OCI-LY7 (cell line): Measurements from ENCODE around the gene LDLRAD4. TPM values are rescaled to one million over a fixed set of nuclear protein-coding genes. Genes with fewer than 3 reads are reported as not detected.

Experiments used
- BruUV-seq: library from RNA; stranded (reverse); fragments of 400-500 nt; replicated peaks from 2 replicates; lab custom pipeline; 2021; lab: Mats Ljungman, UMichigan
- CTCF ChIA-PET: fragments of 300-600 bp; sonication (Branson Sonifier 250); formaldehyde crosslinking; loops from one replicate; lab custom pipeline; 2022; ENCODE audit warnings: antibody characterized with exemption; ENCODE audit not compliant: unreplicated experiment; lab: Charles Lee
- POLR2A ChIA-PET: fragments of 300-600 bp; sonication (Branson Sonifier 250); formaldehyde crosslinking; loops from one replicate; lab custom pipeline; 2022; ENCODE audit warnings: antibody characterized with exemption; lab: Charles Lee
- DNase-seq: peaks from one replicate; pipeline ENCODE4 v3.0.0-alpha.2; 2015; ENCODE audit warnings: low spot score
- H2AFZ ChIP-seq: fragments of 200-600 bp; sonication (generic), shearing (Covaris generic); 2 replicates; pipeline ENCODE4 v1.6.1; 2014; ENCODE audit warnings: mild to moderate bottlenecking, antibody characterized with exemption, low read length, moderate library complexity
- H3K27ac ChIP-seq: fragments of 200-600 bp; sonication (generic); 2 replicates; pipeline ENCODE4 v1.5.1; 2014; ENCODE audit warnings: mixed run types, low read depth, mild to moderate bottlenecking, moderate library complexity, low read length, inconsistent platforms; ENCODE audit not compliant: poor library complexity, severe bottlenecking
- H3K36me3 ChIP-seq: fragments of 200-600 bp; sonication (generic); 2 replicates; pipeline ENCODE4 v1.6.1; 2014; ENCODE audit warnings: mild to moderate bottlenecking, antibody characterized with exemption, low read length, moderate library complexity, mixed read lengths; ENCODE audit not compliant: insufficient read depth
- H3K4me1 ChIP-seq: fragments of 200-600 bp; sonication (generic); 2 replicates; pipeline ENCODE4 v1.5.1; 2014; ENCODE audit warnings: mild to moderate bottlenecking, low read length; ENCODE audit not compliant: insufficient read depth, poor library complexity, severe bottlenecking
- H3K4me2 ChIP-seq: fragments of 200-600 bp; sonication (generic); 2 replicates; pipeline ENCODE4 v1.6.1; 2014; ENCODE audit warnings: mild to moderate bottlenecking, low read length
- H3K4me3 ChIP-seq: fragments of 200-600 bp; sonication (generic); 2 replicates; pipeline ENCODE4 v1.5.1; 2014; ENCODE audit warnings: mild to moderate bottlenecking, low read depth, low read length; ENCODE audit not compliant: poor library complexity, severe bottlenecking
- H3K79me2 ChIP-seq: fragments of 200-600 bp; sonication (generic); 2 replicates; pipeline ENCODE4 v1.6.1; 2016; ENCODE audit warnings: low read depth, mild to moderate bottlenecking, low read length, moderate library complexity, mixed read lengths; ENCODE audit not compliant: insufficient read depth
- H3K9me2 ChIP-seq: fragments of 200-600 bp; sonication (generic); 2 replicates; pipeline ENCODE4 v1.6.1; 2016; ENCODE audit warnings: mild to moderate bottlenecking, low read length, mixed read lengths; ENCODE audit not compliant: insufficient read depth
- H3K9me3 ChIP-seq: fragments of 200-600 bp; sonication (generic); 2 replicates; pipeline ENCODE4 v1.6.1; 2014; ENCODE audit warnings: mild to moderate bottlenecking, mixed run types, low read length, mixed read lengths
- H4K20me1 ChIP-seq: fragments of 200-600 bp; sonication (generic); 2 replicates; pipeline ENCODE4 v1.6.1; 2014; ENCODE audit warnings: mild to moderate bottlenecking, antibody characterized with exemption, low read length, moderate library complexity, mixed read lengths; ENCODE audit not compliant: insufficient read depth
- CTCF ChIP-seq: fragments of 200-600 bp; sonication (generic); conservative IDR thresholded peaks from 2 replicates; pipeline ENCODE4 v1.5.1; 2014; ENCODE audit warnings: mild to moderate bottlenecking, antibody characterized with exemption, low read length, moderate library complexity, mixed read lengths
- EZH2phosphoT487 ChIP-seq: fragments of 200-600 bp; sonication (generic); IDR thresholded peaks from 2 replicates; pipeline ENCODE4 v1.6.1; 2018; ENCODE audit warnings: low read depth, borderline replicate concordance, mild to moderate bottlenecking, mixed run types, antibody characterized with exemption, low read length, moderate library complexity, mixed read lengths
- intact Hi-C: fragments of 100-400 bp; cut with micrococcal nuclease; formaldehyde crosslinking; loops from one replicate; pipeline ENCODE4 v1.10.0; 2022; ENCODE audit not compliant: unreplicated experiment
- total RNA-seq, 2 experiments: library from RNA; depleted of rRNA in 1 of 2; stranded (reverse); fragments of >200 nt in 1 of 2; shearing (Covaris generic) in 1 of 2; gene quantifications; 2 replicates each; pipeline ENCODE4 v1.2.3, GENCODE V29; 2014 to 2022

The LDLRAD4 gene
- total RNA-seq, 2 experiments from 2014 or later, result 26.2 to 43.8 TPM

- intact Hi-C loops, result no loop called here
- DNase-seq, result no peak
- ChIA-PET POLR2A (no interaction called here), CTCF (no interaction called here)
- Histone ChIP-seq H2AFZ (no peak overlapping the region), H3K4me2 (no peak overlapping the region), H3K4me3 (no peak overlapping the region), H3K36me3 (no peaks in the 10 kb centered on the region), H3K9me2 (no peaks in the 10 kb centered on the region), H3K79me2 (no peaks in the 10 kb centered on the region), H4K20me1 (no peaks in the 10 kb centered on the region), H3K9me3 (no peaks in the 10 kb centered on the region), H3K4me1 (no peaks in the 10 kb centered on the region), H3K27ac (no peak overlapping the region)
- TF ChIP-seq EZH2phosphoT487 (no peak), CTCF (no peak)
- BruUV-seq, result no TSS peak
Observed at GRCh38 chr18:13429016-13429415, 210.5 kb downstream of the LDLRAD4 start.

GRCh38 chr18:13429884-13430510 is 211.4 kb downstream of the LDLRAD4 start:
- DNase-seq, result no peak
- no TSS peak for BruUV-seq
- Histone ChIP-seq H3K79me2 (no peaks in the 10 kb centered on the region), H3K9me2 (no peaks in the 10 kb centered on the region), H4K20me1 (no peaks in the 10 kb centered on the region), H3K4me3 (no peak overlapping the region), H3K9me3 (no peaks in the 10 kb centered on the region), H2AFZ (no peak overlapping the region), H3K4me2 (no peak overlapping the region), H3K27ac (no peak overlapping the region), H3K4me1 (no peaks in the 10 kb centered on the region), H3K36me3 (no peaks in the 10 kb centered on the region)
- intact Hi-C loops, result no loop called here
- TF ChIP-seq EZH2phosphoT487, result no peak
- no peak for TF ChIP-seq CTCF
- POLR2A ChIA-PET, result no interaction called here
- CTCF ChIA-PET, result no interaction called here

GRCh38 chr18:13430663-13431062 is 212.1 kb downstream of the LDLRAD4 start:
- intact Hi-C loops, result no loop called here
- no peak for DNase-seq
- CTCF ChIA-PET, result no interaction called here

More at GRCh38 chr18:13430663-13431062, 212.1 kb downstream of the LDLRAD4 start:
- Histone ChIP-seq H3K79me2 (no peaks in the 10 kb centered on the region), H4K20me1 (no peaks in the 10 kb centered on the region), H3K4me3 (no peak overlapping the region), H2AFZ (no peak overlapping the region), H3K36me3 (no peaks in the 10 kb centered on the region), H3K9me2 (no peaks in the 10 kb centered on the region), H3K9me3 (no peaks in the 10 kb centered on the region), H3K4me1 (no peaks in the 10 kb centered on the region), H3K4me2 (no peak overlapping the region), H3K27ac (no peak overlapping the region)
- no TSS peak for BruUV-seq
- POLR2A ChIA-PET, result no interaction called here
- TF ChIP-seq EZH2phosphoT487 (no peak), CTCF (no peak)
